ENCODE results near the gene C11orf68.

Gene C11orf68

GRCh38 chr11:65903068-65903481, 15.8 kb downstream of the C11orf68 start:
- H3K4me3 ChIP-seq (replicated peaks; ENCODE audit: low read depth, low read length), result no peak overlapping the region
- DNase-seq (ENCODE audit: low read depth), result peak; percentile 62
- TF ChIP-seq, protein P1, sequence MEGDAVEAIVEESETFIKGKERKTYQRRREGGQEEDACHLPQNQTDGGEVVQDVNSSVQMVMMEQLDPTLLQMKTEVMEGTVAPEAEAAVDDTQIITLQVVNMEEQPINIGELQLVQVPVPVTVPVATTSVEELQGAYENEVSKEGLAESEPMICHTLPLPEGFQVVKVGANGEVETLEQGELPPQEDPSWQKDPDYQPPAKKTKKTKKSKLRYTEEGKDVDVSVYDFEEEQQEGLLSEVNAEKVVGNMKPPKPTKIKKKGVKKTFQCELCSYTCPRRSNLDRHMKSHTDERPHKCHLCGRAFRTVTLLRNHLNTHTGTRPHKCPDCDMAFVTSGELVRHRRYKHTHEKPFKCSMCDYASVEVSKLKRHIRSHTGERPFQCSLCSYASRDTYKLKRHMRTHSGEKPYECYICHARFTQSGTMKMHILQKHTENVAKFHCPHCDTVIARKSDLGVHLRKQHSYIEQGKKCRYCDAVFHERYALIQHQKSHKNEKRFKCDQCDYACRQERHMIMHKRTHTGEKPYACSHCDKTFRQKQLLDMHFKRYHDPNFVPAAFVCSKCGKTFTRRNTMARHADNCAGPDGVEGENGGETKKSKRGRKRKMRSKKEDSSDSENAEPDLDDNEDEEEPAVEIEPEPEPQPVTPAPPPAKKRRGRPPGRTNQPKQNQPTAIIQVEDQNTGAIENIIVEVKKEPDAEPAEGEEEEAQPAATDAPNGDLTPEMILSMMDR (IDR thresholded peaks at IDR 0.05; ENCODE audit: low read length, missing control alignments), result no peak

DNA sequence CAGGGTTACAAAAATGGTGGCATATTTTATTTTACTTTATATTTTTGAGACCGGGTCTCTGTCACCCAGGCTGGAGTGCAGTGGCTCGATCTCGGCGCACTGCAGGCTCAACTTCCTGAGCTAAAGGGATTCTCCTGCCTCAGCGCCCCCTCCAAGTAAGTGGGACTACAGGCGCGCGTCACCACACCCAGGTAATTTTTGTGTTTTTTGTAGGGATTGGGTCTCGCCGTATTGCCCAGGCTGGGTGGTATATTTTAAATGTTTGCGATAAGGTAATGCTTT, 18.0 kb downstream of the C11orf68 start:
- no peak overlapping the region for H3K4me3 ChIP-seq (replicated peaks; ENCODE audit: low read depth, low read length)
- TF ChIP-seq, protein P1 (IDR thresholded peaks at IDR 0.05; ENCODE audit: low read length, missing control alignments), result no peak
- DNase-seq (ENCODE audit: low read depth), result no peak

GRCh38 chr11:65900125-65900898, 18.6 kb downstream of the C11orf68 start, which contains the start of gene FOSL1:
FOSL1 (minus strand) TSS chr11:65900388; CDS start chr11:65900339, 49 bp downstream.
- TF ChIP-seq, protein P1 (IDR thresholded peaks at IDR 0.05; ENCODE audit: low read length, missing control alignments), result no peak
- peak; percentile 95 for DNase-seq (ENCODE audit: low read depth)
- H3K4me3 ChIP-seq (replicated peaks; ENCODE audit: low read depth, low read length), result peak within 1 kb of the TSS; percentile 84

GRCh38 chr11:65899356-65900124, 19.3 kb downstream of the C11orf68 start:
- peak; percentile 65 for DNase-seq (ENCODE audit: low read depth)

DNA sequence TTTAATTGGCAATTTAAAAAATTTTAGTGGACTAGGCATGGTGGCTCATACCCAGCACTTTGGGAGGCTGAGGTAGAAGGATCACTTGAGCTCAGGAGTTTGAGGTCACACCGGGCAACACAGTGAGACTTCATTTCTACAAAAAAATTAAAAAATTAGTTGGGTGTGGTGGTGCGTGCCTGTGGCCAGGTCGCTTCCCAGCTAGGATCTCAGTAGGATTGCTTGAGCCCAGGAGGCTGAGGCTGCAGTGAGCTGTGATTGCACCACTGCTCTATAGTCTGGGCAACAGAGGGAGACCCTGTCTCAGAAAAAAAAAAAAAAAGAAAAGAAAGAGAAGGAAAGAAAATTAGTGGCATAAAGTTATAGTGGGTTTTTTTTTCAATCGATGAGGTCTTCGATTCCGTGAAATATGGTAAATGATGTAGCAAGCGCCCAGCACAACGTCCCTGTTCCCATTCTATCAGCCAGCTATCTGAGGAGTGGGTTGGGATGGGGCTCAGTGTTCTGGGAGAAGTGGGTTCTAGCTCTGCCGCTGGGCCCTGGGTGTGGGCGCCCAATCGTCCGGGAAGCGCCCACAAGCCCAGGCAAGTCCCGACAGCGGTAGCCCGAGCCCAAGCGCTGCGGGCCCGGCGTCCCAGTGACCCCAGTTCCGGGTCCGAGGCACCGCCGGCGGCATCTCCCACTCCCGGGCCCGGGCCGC, 20.1 kb downstream of the C11orf68 start:
- DNase-seq (ENCODE audit: low read depth), result peak; percentile 31
- H3K4me3 ChIP-seq (replicated peaks; ENCODE audit: low read depth, low read length), result peak overlapping the region; percentile 84
- TF ChIP-seq, protein P1 (IDR thresholded peaks at IDR 0.05; ENCODE audit: low read length, missing control alignments), result no peak

More at GRCh38 chr11:65899356-65900124, 19.3 kb downstream of the C11orf68 start:
- peak overlapping the region; percentile 84 for H3K4me3 ChIP-seq (replicated peaks; ENCODE audit: low read depth, low read length)
- TF ChIP-seq, protein P1 (IDR thresholded peaks at IDR 0.05; ENCODE audit: low read length, missing control alignments), result no peak

DNA sequence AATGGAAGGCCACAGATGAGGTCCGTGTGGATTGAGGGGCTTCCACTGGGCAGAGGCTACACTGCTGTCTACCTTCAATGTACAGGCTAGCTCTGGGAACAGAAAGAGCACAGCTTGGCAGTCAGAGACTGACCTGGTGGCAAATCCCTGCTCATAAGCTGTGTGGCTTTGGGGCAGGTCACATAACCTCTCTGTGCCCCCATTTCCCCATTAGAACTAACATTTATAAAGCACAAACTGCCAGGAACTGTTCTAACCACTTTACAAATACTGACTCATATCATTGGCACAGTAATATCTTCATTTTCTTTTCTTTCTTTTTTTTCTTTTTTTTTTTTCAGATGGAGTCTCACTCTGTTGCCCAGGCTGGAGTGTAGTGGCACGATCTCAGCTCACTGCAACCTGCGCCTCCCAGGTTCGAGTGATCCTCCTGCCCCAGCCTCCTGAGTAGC, 21.8 kb downstream of the C11orf68 start:
- no peak for DNase-seq (ENCODE audit: low read depth)
- H3K4me3 ChIP-seq (replicated peaks; ENCODE audit: low read depth, low read length), result no peak overlapping the region
- TF ChIP-seq, protein P1 (IDR thresholded peaks at IDR 0.05; ENCODE audit: low read length, missing control alignments), result no peak
